ENCODE data around the gene TECPR1.

TECPR1 gene

DNA sequence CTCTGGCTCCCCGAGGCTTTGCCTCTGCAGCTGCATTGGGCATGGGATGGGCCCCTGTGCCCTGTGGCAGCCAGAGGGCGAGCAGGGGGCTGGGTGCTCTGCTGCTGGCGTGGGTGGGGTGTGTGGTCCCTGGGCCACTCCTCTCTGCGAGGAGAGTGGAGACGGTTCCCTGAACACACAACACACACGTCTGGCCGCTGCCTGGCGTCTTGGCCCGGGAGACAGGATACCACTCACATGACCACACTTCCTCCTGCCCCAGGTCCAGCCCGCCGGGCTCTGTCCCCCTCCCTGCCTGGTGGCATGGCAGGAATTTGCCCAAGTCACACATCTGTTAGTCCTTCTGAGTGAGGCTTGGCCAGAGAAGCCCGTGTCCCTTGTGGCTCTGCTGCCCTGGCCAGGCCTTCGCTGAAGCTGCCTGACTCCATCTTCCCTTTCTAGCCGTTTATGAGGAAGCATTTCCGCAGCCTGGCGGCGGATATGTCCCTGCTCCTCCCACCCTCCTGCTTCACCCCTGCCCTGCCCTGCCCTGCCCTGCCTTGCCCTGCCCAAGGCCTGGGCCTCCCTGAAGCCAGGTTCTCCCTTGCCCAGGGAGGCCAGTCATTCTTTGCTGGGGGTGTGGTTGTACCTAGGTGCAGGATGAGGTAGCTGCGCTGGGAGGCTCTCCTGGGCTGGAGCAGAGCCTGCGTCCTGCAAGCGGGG is 32.5 kb upstream of the TECPR1 start:
- peak in 1 of 2 donors; percentile 28 for DNase-seq

GRCh38 chr7:98283887-98284222 is 31.8 kb upstream of the TECPR1 start:
- no peak for DNase-seq

DNA sequence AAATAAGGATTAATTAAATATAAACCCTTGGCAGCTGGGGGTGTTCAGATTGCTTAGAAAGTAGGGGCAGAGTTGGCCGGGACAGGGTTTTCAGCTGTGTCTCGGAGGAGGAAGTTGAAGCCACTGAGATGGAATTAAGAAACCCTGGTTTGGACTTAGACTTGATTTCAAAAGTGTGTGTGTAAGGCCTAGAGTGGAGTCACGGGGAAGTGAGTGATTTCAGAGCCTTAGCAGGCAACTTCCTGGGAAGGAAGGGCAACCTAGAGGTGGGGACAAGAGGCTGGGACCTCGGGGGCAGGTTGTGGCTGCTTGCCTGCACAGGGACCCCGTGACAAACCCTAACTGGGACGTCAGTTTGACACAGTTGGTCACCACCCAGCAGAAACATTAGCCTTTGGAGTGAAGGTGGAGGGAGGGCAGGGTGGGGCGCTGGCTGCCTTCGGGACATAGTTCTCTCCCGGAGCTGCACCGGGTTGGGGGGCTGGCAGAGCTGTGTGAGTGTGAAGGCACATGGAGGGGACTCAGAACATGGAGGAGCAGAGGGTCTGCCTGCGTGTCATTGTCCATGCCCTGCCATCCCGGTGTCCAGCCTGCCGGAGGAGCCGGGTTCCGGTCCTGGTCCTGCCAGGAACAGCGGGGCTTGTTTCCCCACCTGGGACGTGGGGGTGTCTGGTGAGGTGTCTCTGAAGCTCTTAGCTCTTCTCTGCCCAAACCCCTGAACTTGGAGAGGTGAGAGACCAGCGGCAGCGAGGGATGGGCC is 31.3 kb upstream of the TECPR1 start:
- DNase-seq, result peak in 1 of 2 donors; percentile 33

- no peak for DNase-seq
Observed at GRCh38 chr7:98282703-98283102, 30.7 kb upstream of the TECPR1 start.

DNA sequence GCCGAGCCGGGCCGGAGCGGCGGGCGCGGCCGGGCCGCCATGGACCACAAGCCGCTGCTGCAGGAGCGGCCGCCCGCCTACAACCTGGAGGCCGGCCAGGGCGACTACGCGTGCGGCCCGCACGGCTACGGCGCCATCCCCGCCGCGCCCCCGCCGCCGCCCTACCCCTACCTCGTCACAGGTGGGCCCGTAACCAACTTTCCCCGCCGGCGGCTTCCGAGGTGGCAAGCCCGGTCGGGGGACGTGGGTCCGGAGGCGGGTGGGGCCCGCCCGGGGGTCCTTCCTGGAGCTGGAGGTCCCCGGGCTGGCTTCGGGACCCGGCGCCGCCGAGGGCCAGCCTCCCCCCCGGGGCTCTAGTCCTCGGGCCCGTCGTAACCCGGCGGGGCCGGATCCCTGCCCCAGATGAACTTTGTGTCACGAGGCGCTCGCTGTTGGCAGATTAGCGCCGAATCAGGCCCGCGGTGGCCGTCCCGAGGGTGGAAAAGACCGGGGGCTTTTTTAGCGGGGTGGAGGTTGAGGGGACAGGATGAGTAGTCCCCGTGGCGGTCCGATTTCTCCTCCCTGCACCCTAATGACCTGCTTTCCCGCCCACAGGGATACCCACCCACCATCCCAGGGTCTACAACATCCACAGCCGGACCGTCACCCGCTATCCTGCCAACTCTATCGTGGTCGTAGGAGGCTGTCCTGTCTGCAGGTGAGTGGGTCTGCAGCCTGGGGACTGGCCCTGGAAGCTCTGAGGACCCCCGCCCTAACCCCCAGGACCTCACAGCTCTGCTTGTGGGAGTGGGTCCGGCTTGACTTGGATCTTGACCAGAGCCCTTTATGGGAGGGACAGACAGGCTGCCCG is 29.9 kb upstream of the TECPR1 start:
- no peak for DNase-seq

- DNase-seq, result peak; percentile 88 to 91
Observed at GRCh38 chr7:98280791-98281756, 29.0 kb upstream of the TECPR1 start, which contains the start of gene BRI3. BRI3 (plus strand) TSS chr7:98281686; CDS start chr7:98281796, 110 bp downstream.

- no peak for DNase-seq
Observed at GRCh38 chr7:98280296-98280695, 28.3 kb upstream of the TECPR1 start.

GRCh38 chr7:98278936-98279335 is 26.9 kb upstream of the TECPR1 start:
- DNase-seq, result no peak

DNA sequence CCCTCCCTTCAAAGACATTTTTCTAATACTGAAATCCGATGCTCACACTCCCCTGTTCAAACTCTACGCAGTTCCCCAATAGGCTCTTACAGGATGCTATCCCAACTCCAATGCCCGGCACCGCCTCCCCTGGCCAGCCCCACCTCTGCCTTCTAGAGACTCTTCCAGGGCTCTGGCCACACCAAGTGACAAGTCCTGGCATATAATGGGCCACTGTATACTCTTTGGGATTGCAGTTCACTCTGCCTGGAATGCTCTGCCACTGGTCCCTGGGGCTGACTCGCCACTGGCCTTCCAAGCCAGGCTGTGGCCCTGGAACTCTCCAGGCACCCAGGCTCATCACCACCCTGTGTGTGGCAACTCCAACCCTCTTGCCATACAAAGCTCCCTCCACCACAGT is 26.4 kb upstream of the TECPR1 start:
- DNase-seq, result no peak

GRCh38 chr7:98276241-98276761 is 24.3 kb upstream of the TECPR1 start:
- no peak for DNase-seq

DNA sequence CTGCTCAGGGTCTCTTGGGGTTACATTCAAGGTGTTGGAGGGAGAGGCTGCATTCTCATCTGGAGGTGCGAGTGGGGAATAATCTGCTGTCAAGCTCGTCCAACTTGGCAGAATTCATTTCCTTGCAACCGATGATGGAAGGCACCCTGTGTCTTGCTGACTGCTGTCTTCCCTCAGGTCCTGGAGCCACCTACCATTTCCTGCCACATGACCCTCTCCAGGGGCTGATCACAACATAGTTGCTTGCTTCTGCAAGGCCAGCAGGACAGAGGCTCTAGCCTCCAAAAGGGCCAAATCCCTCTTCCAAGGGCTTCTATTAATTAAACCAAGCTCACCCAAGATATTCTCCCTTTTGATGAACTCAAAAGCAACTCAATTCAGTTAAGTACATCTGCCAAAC is 15.3 kb upstream of the TECPR1 start:
- DNase-seq, result no peak

- DNase-seq, result no peak
Observed at GRCh38 chr7:98266840-98267239, 14.8 kb upstream of the TECPR1 start.

DNA sequence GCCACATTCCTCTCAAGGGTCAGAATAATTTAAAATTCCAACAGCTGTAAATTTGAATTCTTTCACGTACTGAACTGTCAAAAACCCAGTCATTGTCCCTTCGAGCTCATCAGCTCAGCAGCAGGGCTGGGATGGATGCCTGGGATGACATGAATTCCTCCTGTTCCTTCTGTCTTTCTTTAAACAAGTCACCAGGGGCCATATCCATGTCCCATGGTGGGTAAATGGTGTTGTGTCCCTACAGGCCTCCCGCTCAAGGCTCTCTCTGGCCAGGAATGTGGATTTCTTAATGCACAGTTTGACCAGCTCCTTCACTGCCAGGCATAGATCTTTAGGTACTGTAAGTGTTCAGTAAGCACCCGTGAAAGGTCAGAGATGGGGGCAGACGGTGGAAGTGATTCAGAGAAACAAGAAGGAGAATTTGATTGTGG is 13.8 kb upstream of the TECPR1 start:
- DNase-seq, result no peak

GRCh38 chr7:98257701-98258100 is 5.7 kb upstream of the TECPR1 start:
- DNase-seq, result no peak

- no peak for DNase-seq
Observed at GRCh38 chr7:98256431-98256830, 4.4 kb upstream of the TECPR1 start.

DNA sequence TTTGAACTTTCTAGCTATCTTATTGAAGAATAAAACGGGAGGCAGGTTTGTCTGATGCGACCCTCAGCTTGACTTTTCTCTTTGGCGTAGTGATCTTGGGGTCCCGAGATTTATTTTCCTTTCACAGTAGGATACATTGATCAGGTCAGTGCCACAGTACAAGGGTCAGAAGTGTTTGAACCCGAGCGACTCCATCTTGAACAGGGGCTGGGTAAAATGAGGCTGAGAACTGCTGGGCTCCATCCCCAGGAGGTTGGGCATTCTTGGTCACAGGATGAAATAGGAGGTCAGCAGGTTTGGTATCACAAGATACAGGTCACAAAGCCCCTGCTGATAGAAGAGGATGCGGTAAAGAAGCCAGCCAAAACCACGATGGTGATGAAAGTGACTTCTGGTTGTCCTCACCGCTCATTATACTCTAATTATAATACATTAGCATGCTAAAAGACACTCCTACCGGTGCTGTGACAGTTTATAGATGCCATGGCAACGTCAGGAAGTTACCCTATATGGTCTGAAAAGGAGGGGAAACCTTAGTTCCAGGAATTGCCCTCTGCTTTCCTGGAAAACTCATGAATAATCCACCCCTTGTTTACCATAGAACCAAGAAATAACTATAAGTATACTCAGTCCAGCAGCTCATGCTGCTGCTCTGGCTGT is 3.0 kb upstream of the TECPR1 start:
- DNase-seq, result no peak

- DNase-seq, result no peak
Observed at GRCh38 chr7:98254516-98254915, 2.5 kb upstream of the TECPR1 start.

- no peak for DNase-seq
Observed at GRCh38 chr7:98252425-98253054, 508 bp upstream of the TECPR1 start.

DNA sequence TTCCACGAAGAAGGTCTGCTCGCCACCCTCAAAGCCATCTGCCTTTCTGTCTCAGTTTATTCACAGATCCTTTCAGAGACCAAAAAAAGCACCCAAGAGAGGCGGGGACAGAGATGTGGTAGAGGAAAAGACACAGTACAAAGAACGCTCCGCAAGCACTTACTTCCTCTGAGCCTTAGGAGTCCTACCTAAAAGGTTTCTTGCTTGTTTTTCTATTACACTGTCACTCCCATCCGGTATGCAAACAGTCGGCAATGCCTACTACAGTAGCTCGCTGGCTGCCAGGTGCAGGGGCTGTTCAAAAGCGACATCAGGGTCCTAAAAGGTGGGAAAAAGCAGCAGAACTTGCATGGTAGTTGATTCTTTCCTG is 816 bp downstream of the TECPR1 start:
- DNase-seq, result no peak

DNA sequence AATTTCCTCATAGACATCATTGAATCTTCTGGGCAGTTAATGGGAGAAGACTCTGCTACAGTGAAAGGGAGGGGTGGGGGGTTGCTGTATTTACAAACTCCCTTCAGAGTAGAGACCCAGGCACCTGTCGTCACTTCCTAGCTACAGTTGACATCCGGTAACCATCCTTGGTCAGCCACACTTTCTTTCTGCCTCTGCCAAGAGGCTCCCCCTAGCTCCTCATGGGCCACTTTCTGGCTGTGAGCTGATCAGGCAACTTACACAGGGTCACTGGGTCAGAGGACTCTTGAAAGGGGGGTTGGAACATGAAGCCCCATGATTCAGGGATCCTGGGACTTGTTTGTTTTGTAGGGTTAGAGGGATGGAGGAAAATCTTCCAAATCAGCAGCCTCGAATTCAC is 1.2 kb downstream of the TECPR1 start:
- DNase-seq, result no peak

DNA sequence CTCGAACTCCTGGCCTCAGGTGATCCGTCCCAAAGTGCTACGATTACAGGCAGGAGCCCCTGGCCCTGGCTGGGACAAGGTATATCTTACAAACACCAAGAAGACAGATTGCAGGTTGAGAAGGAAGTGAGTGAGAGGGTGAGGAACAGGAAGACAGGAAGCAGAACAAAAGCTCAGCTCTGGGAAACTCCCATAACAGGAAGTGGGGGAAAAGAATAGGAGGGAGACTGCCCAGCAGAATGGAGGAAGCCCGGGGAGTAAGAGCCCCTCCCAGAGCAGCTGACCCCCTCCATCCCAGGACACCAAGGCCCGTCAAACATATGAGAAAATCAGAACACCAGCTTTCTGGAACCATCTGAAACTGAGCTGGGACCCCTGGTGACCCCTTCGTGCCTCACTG is 2.9 kb downstream of the TECPR1 start:
- no peak for DNase-seq

Measured in hippocampal formation (tissue), 2 donors.